Thyroid gland (tissue), 4 donors: ENCODE data around the gene CD82.

Source experiments
- POLR2A ChIP-seq, 2 donors: fragments of 450-650 bp; IDR thresholded peaks; one replicate each; pipeline ENCODE4 v1.6.1; 2017; ENCODE audit warnings: antibody characterized with exemption in 2 of 2, mild to moderate bottlenecking in 2 of 2, moderate library complexity in 1 of 2
- TF ChIP-seq, protein P1 (sequence below), 6 experiments: fragments of 200-600 bp in 3 of 6; fragments of 450-650 bp in 3 of 6; sonication (generic) in 3 of 6; IDR thresholded peaks; one replicate each; pipeline ENCODE4 v1.5.1; 2016 to 2019; ENCODE audit warnings: antibody characterized with exemption in 6 of 6, mild to moderate bottlenecking in 2 of 6, inconsistent platforms in 1 of 6, moderate library complexity in 1 of 6

- TF ChIP-seq, protein P1, sequence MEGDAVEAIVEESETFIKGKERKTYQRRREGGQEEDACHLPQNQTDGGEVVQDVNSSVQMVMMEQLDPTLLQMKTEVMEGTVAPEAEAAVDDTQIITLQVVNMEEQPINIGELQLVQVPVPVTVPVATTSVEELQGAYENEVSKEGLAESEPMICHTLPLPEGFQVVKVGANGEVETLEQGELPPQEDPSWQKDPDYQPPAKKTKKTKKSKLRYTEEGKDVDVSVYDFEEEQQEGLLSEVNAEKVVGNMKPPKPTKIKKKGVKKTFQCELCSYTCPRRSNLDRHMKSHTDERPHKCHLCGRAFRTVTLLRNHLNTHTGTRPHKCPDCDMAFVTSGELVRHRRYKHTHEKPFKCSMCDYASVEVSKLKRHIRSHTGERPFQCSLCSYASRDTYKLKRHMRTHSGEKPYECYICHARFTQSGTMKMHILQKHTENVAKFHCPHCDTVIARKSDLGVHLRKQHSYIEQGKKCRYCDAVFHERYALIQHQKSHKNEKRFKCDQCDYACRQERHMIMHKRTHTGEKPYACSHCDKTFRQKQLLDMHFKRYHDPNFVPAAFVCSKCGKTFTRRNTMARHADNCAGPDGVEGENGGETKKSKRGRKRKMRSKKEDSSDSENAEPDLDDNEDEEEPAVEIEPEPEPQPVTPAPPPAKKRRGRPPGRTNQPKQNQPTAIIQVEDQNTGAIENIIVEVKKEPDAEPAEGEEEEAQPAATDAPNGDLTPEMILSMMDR (IDR thresholded peaks at IDR 0.05): no peak
- TF ChIP-seq POLR2A (IDR thresholded peaks at IDR 0.05): no peak
Measured at GRCh38 chr11:44595006-44595405, 29.5 kb downstream of the CD82 start.
